MG63 (cell line): Measurements from ENCODE around the gene PLEKHA1. TPM values are rescaled to one million over a fixed set of nuclear protein-coding genes. Genes with fewer than 3 reads are reported as not detected.

Source experiments
- DNase-seq: peaks from one replicate; pipeline ENCODE4 v3.0.0-alpha.2; 2020
- H3K27me3 ChIP-seq: fragments of 250-450 bp; sonication (Bioruptor Pico); 2 replicates; pipeline ENCODE4 v1.5.1; 2020; ENCODE audit warnings: mild to moderate bottlenecking, moderate library complexity
- H3K36me3 ChIP-seq: fragments of 250-450 bp; sonication (Bioruptor Pico); 2 replicates; pipeline ENCODE4 v1.5.1; 2020; ENCODE audit warnings: mild to moderate bottlenecking, moderate library complexity
- H3K4me3 ChIP-seq: fragments of 250-450 bp; sonication (Bioruptor Pico); 2 replicates; pipeline ENCODE4 v1.5.1; 2020; ENCODE audit warnings: mild to moderate bottlenecking, moderate library complexity
- H3K9me3 ChIP-seq: fragments of 250-450 bp; sonication (Bioruptor Pico); 2 replicates; pipeline ENCODE4 v1.5.1; 2020; ENCODE audit warnings: mild to moderate bottlenecking, moderate library complexity
- total RNA-seq: library from RNA; depleted of rRNA; stranded (reverse); fragments of >200 nt; shearing (Covaris generic); gene quantifications from 2 replicates; pipeline ENCODE4 v1.2.3, GENCODE V29; 2014; ENCODE audit warnings: low replicate concordance; rRNA removed

The PLEKHA1 gene
- total RNA-seq, 1 experiment from 2014 or later, result 13.2 TPM

GRCh38 chr10:122474131-122474818, 99.8 kb downstream of the PLEKHA1 start:
- H3K9me3 ChIP-seq, result no peaks in the 10 kb centered on the region

GRCh38 chr10:122475100-122475499, 100.6 kb downstream of the PLEKHA1 start:
- H3K9me3 ChIP-seq, result no peaks in the 10 kb centered on the region
- peak; percentile 60 for DNase-seq
- no peaks in the 10 kb centered on the region for H3K27me3 ChIP-seq
- no peaks in the 10 kb centered on the region for H3K36me3 ChIP-seq
- no peak overlapping the region for H3K4me3 ChIP-seq

More at GRCh38 chr10:122474131-122474818, 99.8 kb downstream of the PLEKHA1 start:
- DNase-seq, result no peak
- H3K27me3 ChIP-seq, result no peaks in the 10 kb centered on the region
- H3K36me3 ChIP-seq, result no peaks in the 10 kb centered on the region
- no peak overlapping the region for H3K4me3 ChIP-seq

DNA sequence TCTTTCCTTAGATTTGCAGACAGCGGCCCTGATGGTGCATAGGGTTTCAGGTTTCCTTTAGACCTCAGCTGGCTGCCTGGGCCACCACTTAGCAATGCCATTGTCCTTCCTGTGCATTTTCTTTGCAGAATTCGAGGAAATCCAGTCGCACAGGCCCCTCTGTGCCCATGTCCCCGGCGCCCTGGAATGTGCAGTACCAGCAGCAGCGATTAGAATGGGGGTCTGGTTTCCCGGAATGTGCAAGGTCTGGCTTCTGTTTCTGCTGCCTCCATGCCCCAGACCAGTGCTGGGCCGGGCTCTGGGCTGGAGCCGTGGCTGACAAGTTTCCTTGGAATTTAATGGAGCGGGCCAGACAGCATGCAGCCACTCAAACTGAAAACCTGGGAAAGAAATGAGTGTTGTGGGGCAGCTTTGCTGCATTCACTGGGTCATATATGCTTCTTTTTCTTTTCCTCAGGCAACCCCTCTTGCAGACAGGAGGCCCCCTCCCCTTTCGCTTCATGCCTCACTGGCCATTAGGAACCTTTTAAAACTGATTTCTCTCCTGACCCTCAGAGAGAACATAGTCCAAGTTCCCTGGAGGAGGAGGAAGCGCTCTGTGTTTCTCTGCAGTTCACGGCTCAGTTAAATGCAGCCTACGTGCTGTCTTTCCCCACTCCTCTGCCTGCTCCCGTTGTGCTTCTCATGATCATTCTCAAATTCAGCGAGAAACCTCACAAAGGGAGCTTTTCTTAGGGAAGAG, 101.3 kb downstream of the PLEKHA1 start:
- no peak overlapping the region for H3K4me3 ChIP-seq
- no peaks in the 10 kb centered on the region for H3K9me3 ChIP-seq
- H3K36me3 ChIP-seq, result no peaks in the 10 kb centered on the region
- no peaks in the 10 kb centered on the region for H3K27me3 ChIP-seq
- no peak for DNase-seq

- Histone ChIP-seq H3K36me3 (no peaks in the 10 kb centered on the region), H3K9me3 (no peaks in the 10 kb centered on the region), H3K4me3 (no peak overlapping the region), H3K27me3 (no peaks in the 10 kb centered on the region)
- DNase-seq, result no peak
These were observed 101.8 kb downstream of the PLEKHA1 start for GRCh38 chr10:122476333-122476695.

DNA sequence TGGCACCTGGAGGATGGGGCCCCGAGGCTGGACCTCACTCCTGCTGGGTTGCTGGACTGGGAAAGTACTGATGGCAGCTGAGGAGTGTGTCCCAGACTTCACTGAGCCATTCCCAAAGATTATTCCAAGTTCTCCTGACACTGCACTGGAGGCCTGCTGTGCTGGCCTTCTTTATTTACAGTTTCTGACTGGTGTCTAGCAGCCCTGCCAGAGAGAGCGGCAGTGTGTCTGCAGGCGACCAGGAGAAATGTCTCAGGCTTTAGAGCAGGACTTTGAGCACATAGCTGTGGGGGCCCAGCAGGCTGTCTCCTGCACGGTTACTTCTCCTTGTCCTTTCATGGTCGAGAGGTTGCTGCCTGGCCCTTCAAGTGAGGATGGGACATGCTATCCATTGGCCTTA, 102.9 kb downstream of the PLEKHA1 start:
- Histone ChIP-seq H3K4me3 (no peak overlapping the region), H3K9me3 (no peaks in the 10 kb centered on the region), H3K27me3 (no peaks in the 10 kb centered on the region), H3K36me3 (no peaks in the 10 kb centered on the region)
- DNase-seq, result no peak

DNA sequence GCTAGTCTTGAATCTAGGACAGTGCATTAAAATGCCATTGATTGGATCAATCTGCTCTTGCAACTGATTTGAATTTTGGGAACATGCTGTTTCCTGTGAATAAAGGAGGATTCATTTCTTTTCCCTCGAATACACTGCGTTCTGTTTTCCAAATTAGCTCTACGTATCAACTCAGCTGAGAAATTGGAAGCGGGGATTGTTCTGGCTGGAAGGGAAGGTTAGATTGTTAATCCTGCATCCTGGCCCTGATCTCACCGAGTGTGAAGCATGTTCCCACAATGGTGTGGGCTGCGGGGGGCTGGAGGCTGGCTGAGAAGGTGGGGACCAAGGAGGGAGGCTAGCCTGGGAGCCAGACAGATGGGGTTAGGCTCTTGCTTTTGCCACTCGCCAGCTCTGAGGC, 104.5 kb downstream of the PLEKHA1 start:
- no peaks in the 10 kb centered on the region for H3K36me3 ChIP-seq
- H3K27me3 ChIP-seq, result no peaks in the 10 kb centered on the region
- H3K4me3 ChIP-seq, result no peak overlapping the region
- no peaks in the 10 kb centered on the region for H3K9me3 ChIP-seq
- DNase-seq, result no peak

- H3K4me3 ChIP-seq, result no peak overlapping the region
- no peaks in the 10 kb centered on the region for H3K36me3 ChIP-seq
- no peak for DNase-seq
- no peaks in the 10 kb centered on the region for H3K27me3 ChIP-seq
- H3K9me3 ChIP-seq, result no peaks in the 10 kb centered on the region
These were observed 105.8 kb downstream of the PLEKHA1 start for GRCh38 chr10:122480146-122480833.

- no peak for DNase-seq
- no peak overlapping the region for H3K4me3 ChIP-seq
- no peaks in the 10 kb centered on the region for H3K36me3 ChIP-seq
- no peaks in the 10 kb centered on the region for H3K9me3 ChIP-seq
- H3K27me3 ChIP-seq, result no peaks in the 10 kb centered on the region
These were observed 107.0 kb downstream of the PLEKHA1 start for GRCh38 chr10:122481296-122482056.

Other genes starting within 250 kb of the PLEKHA1 start
- gene BTBD16, start 103.4 kb upstream of the PLEKHA1 start, total RNA-seq, result not detected in 2 replicates
- gene ARMS2, start 79.9 kb downstream of the PLEKHA1 start, total RNA-seq, result not detected in 2 replicates
- 26.0 and 40.8 TPM in 2 replicates for gene HTRA1, start 86.8 kb downstream of the PLEKHA1 start, total RNA-seq
- not detected in 2 replicates for gene DMBT1, start 186.0 kb downstream of the PLEKHA1 start, total RNA-seq